B cell (primary cell): ENCODE results near the gene ZDHHC22. TPM values are rescaled to one million over a fixed set of nuclear protein-coding genes. Genes with fewer than 3 reads are reported as not detected.

Experiments used
- ATAC-seq: fragments of 200-7000 bp; cut with Tn5 transposase; one replicate; pipeline ENCODE4 v1.10.0; 2021; ENCODE audit warnings: low read depth, mild to moderate bottlenecking, moderate number of reproducible peaks, moderate library complexity
- CTCF ChIA-PET: fragments of 350-600 bp; sonication (Branson Sonifier 250); formaldehyde crosslinking; loops from one replicate; lab custom pipeline; 2021; ENCODE audit warnings: antibody characterized with exemption, inconsistent platforms; lab: Charles Lee
- POLR2A ChIA-PET: fragments of 350-600 bp; sonication (Branson Sonifier 250); formaldehyde crosslinking; loops from one replicate; lab custom pipeline; 2021; ENCODE audit warnings: antibody characterized with exemption; lab: Charles Lee
- DNase-seq: peaks from one replicate; pipeline ENCODE4 v3.0.0; 2013
- H2AFZ ChIP-seq: 2 replicates; pipeline ENCODE4 v1.6.1; 2012; ENCODE audit warnings: mild to moderate bottlenecking, low read depth, low read length; ENCODE audit not compliant: insufficient read depth, poor library complexity, severe bottlenecking
- H3K27ac ChIP-seq, 2 donors: 1 replicate in 1 of 2; 2 replicates in 1 of 2; pipeline ENCODE4 v1.5.1; 2012 to 2013; ENCODE audit warnings: low read length in 2 of 2, mild to moderate bottlenecking in 2 of 2, moderate library complexity in 1 of 2
- H3K27me3 ChIP-seq, 4 experiments: fragments of 200-600 bp in 1 of 4; sonication (generic) in 1 of 4; replicated peaks in 1 of 4; 1 replicate in 2 of 4; 2 replicates in 2 of 4; pipeline versions ENCODE4 v1.6.1 to v1.7.0; 2013 to 2016; ENCODE audit warnings: low read length in 3 of 4, mild to moderate bottlenecking in 2 of 4, mixed read lengths in 1 of 4, moderate library complexity in 1 of 4; ENCODE audit not compliant: insufficient read depth in 4 of 4, control insufficient read depth in 3 of 4; ENCODE audit errors: control extremely low read depth in 1 of 4
- H3K36me3 ChIP-seq, 2 experiments: replicated peaks in 1 of 2; 1 replicate in 1 of 2; 2 replicates in 1 of 2; pipeline versions ENCODE4 v1.6.1 to v1.7.1; 2013; ENCODE audit warnings: low read length in 1 of 2; ENCODE audit not compliant: insufficient read depth in 2 of 2, control insufficient read depth in 1 of 2; ENCODE audit errors: control extremely low read depth in 1 of 2, extremely low read depth in 1 of 2
- H3K4me1 ChIP-seq, 2 donors: fragments of 200-600 bp in 1 of 2; sonication (generic) in 1 of 2; 1 replicate in 1 of 2; 2 replicates in 1 of 2; pipeline versions ENCODE4 v1.5.1 to v1.6.1; 2013 to 2017; ENCODE audit warnings: low read length in 2 of 2; ENCODE audit not compliant: control insufficient read depth in 2 of 2, insufficient read depth in 2 of 2
- H3K4me2 ChIP-seq: replicated peaks from 2 replicates; pipeline ENCODE3; 2012; ENCODE audit warnings: mild to moderate bottlenecking, low read depth, low read length; ENCODE audit not compliant: poor library complexity, severe bottlenecking
- H3K4me3 ChIP-seq, 5 experiments: fragments of 200-600 bp in 1 of 5; sonication (generic) in 1 of 5; 1 replicate in 3 of 5; 2 replicates in 2 of 5; pipeline versions ENCODE4 v1.5.1 to v1.7.0; 2011 to 2016; ENCODE audit warnings: low read length in 4 of 5, mild to moderate bottlenecking in 4 of 5, low read depth in 2 of 5, control low read depth in 1 of 5, moderate library complexity in 1 of 5; ENCODE audit not compliant: insufficient read depth in 1 of 5; ENCODE audit errors: control extremely low read depth in 1 of 5, extremely low read depth in 1 of 5
- H3K79me2 ChIP-seq: fragments of 200-600 bp; sonication (generic); one replicate; pipeline ENCODE4 v1.6.0; 2016; ENCODE audit warnings: low read length; ENCODE audit not compliant: control insufficient read depth, insufficient read depth
- H3K9ac ChIP-seq: fragments of 200-600 bp; sonication (generic); 2 replicates; pipeline ENCODE4 v1.6.1; 2017; ENCODE audit warnings: mild to moderate bottlenecking, low read length, moderate library complexity
- H3K9me3 ChIP-seq, 3 donors: one replicate each; pipeline versions ENCODE4 v1.6.1 to v1.7.1; 2013; ENCODE audit warnings: low read length in 2 of 3; ENCODE audit not compliant: control insufficient read depth in 2 of 3, insufficient read depth in 1 of 3; ENCODE audit errors: control extremely low read depth in 1 of 3
- H4K20me1 ChIP-seq: 2 replicates; pipeline ENCODE4 v1.6.0; 2012; ENCODE audit warnings: mild to moderate bottlenecking, low read length; ENCODE audit not compliant: insufficient read depth, control insufficient read depth, poor library complexity, severe bottlenecking
- H3K27ac Mint-ChIP-seq: one replicate; pipeline ENCODE4 v1.8.0; 2021; ENCODE audit warnings: mixed read lengths
- H3K27me3 Mint-ChIP-seq: one replicate; pipeline ENCODE4 v1.8.0; 2021; ENCODE audit warnings: mixed read lengths
- H3K4me1 Mint-ChIP-seq: one replicate; pipeline ENCODE4 v1.8.0; 2021; ENCODE audit warnings: mixed read lengths
- H3K4me3 Mint-ChIP-seq: one replicate; pipeline ENCODE4 v1.8.0; 2021; ENCODE audit warnings: mixed read lengths
- H3K9me3 Mint-ChIP-seq: one replicate; pipeline ENCODE4 v1.8.0; 2022; ENCODE audit warnings: mixed read lengths; ENCODE audit not compliant: insufficient read depth
- CTCF ChIP-seq: fragments of 200-600 bp; IDR thresholded peaks from one replicate; pipeline ENCODE4 v1.8.0; 2022; ENCODE audit warnings: antibody characterized with exemption, mild to moderate bottlenecking
- EZH2 ChIP-seq: IDR thresholded peaks from 2 replicates; pipeline ENCODE4 v1.6.1; 2012; ENCODE audit warnings: borderline replicate concordance, low read depth, mild to moderate bottlenecking, moderate library complexity, low read length; ENCODE audit not compliant: insufficient read depth, poor library complexity, severe bottlenecking
- WGBS: methylation state at CpG from one replicate; pipeline ENCODE4 v1.1.5; 2013; ENCODE audit warnings: missing lambda C conversion rate; ENCODE audit not compliant: insufficient coverage; 5-methylcytosine and 5-hydroxymethylcytosine counted together
- intact Hi-C: fragments of 100-400 bp; cut with micrococcal nuclease; formaldehyde crosslinking; loops from one replicate; pipeline ENCODE4 v1.10.0; 2022
- polyA plus RNA-seq: library from polyadenylated mRNA; depleted of rRNA; stranded (reverse); fragments of >200 nt; gene quantifications from 2 replicates; pipeline ENCODE4 v1.2.3, GENCODE V29; 2012
- total RNA-seq, 2 donors: library from RNA; stranded (reverse); fragments of 120-200 nt in 1 of 2; gene quantifications; 1 replicate in 1 of 2; 2 replicates in 1 of 2; pipeline versions ENCODE4 v1.2.3 to v1.2.4, GENCODE V29; 2013 to 2022

The ZDHHC22 gene
- total and polyA plus RNA-seq, 2 donors (not counting 1 experiment from before 2014, with no cell fraction given), result not detected

- peak overlapping the region; percentile 70 for H3K4me3 Mint-ChIP-seq
- peak overlapping the region; percentile 91 for H3K27ac Mint-ChIP-seq
- peaks cover 77% of the 10 kb centered on the region for H3K4me1 Mint-ChIP-seq
- Histone ChIP-seq H3K4me1 (peaks cover 79 to 82% of the 10 kb centered on the region in 2 donors), H3K27ac (peak overlapping the region; percentile 89 to 93), H3K4me2 (peak overlapping the region; percentile 92), H3K36me3 (peaks cover 4 to 12% of the 10 kb centered on the region in 2 experiments), H3K79me2 (peaks cover 48% of the 10 kb centered on the region), H2AFZ (peak overlapping the region; percentile 9), H3K9ac (no peak overlapping the region), H3K27me3 (no peaks in the 10 kb centered on the region), H4K20me1 (no peaks in the 10 kb centered on the region), H3K9me3 (no peaks in the 10 kb centered on the region), H3K4me3 (peak overlapping the region in 1 of 5 experiments; percentile 17)
- ChIA-PET CTCF (interaction anchor here (0.6 to 26.3 kb wide), 4 partner anchors 17 to 1466 kb away, joined by 3 to 757 read pairs (median 6); partner anchors contain the start of gene CIPC), POLR2A (interaction anchor here (3.0 to 7.5 kb wide), 2 partner anchors 21 to 90 kb away, joined by 9 to 110 read pairs; partner anchors contain the start of gene CIPC)
- DNase-seq (peak; percentile 40), ATAC-seq (no peak)
- no peaks in the 10 kb centered on the region for H3K27me3 Mint-ChIP-seq
- intact Hi-C loops, result loop anchor here (2.0 to 5.0 kb wide), 5 partner anchors 91 to 587 kb away; partner anchors contain the start of genes AHSA1, ALKBH1, ANGEL1 and IRF2BPL
- no peak for TF ChIP-seq CTCF
- TF ChIP-seq EZH2, result no peak
- WGBS, result 52% methylated on average over 3 of the region's 7 CpGs
- H3K9me3 Mint-ChIP-seq, result no peaks in the 10 kb centered on the region
Observed at GRCh38 chr14:77119851-77120250, 21.7 kb downstream of the ZDHHC22 start.

- no peaks in the 10 kb centered on the region for H3K9me3 Mint-ChIP-seq
Observed at GRCh38 chr14:77116172-77116817, 25.3 kb downstream of the ZDHHC22 start.

More at GRCh38 chr14:77116172-77116817, 25.3 kb downstream of the ZDHHC22 start:
- H3K4me2 ChIP-seq, result no peak overlapping the region
- Mint-ChIP-seq H3K4me1 (peaks cover 55% of the 10 kb centered on the region), H3K4me3 (no peak overlapping the region), H3K27ac (peak overlapping the region; percentile 76), H3K27me3 (no peaks in the 10 kb centered on the region)
- DNase-seq, result no peak
- peak overlapping the region in 1 of 2 donors; percentile 93 for H3K27ac ChIP-seq
- H2AFZ ChIP-seq, result no peak overlapping the region
- peaks cover 12 to 45% of the 10 kb centered on the region in 2 experiments for H3K36me3 ChIP-seq
- no peaks in the 10 kb centered on the region for H3K9me3 ChIP-seq
- H3K9ac ChIP-seq, result no peak overlapping the region
- CTCF ChIA-PET, result interaction anchor here (0.5 to 30.2 kb wide), 7 partner anchors 9 to 244 kb away, joined by 3 to 757 read pairs (median 5); partner anchors contain the start of gene CIPC
- no peak for ATAC-seq
- TF ChIP-seq EZH2, result no peak
- no peak for TF ChIP-seq CTCF
- intact Hi-C loops, result no loop called here
- peaks cover 64% of the 10 kb centered on the region for H3K79me2 ChIP-seq
- no peaks in the 10 kb centered on the region for H4K20me1 ChIP-seq
- H3K4me1 ChIP-seq, result peaks cover 45 to 49% of the 10 kb centered on the region in 2 donors
- 92% methylated on average over 1 of the region's 2 CpGs for whole genome bisulfite sequencing
- POLR2A ChIA-PET, result interaction anchor here (0.6 to 0.7 kb wide), 2 partner anchors 16 to 17 kb away, joined by 3 read pairs; no protein-coding TSS in a partner anchor
- H3K27me3 ChIP-seq, result no peaks in the 10 kb centered on the region
- no peak overlapping the region for H3K4me3 ChIP-seq
